ENCODE measurements around the gene GPR155.
"Not testable (repeated sequence)": the region's sequence is repeated elsewhere in the genome, so short reads cannot be mapped to it uniquely, and the experiment has no call there.

GPR155 gene

GRCh38 chr2:174490051-174490450, 3.2 kb upstream of the GPR155 start:
- H3K4me3 ChIP-seq (ENCODE audit: low read depth in 1 of 2, low read length in 2 of 2) = peak overlapping the region in 1 of 2 experiments; percentile 42; a peak in 2 of 4 replicates
- peak overlapping the region; percentile 65 for H3K27ac ChIP-seq (ENCODE audit: low read length)
- H3K4me1 ChIP-seq (ENCODE audit: insufficient read depth, low read length) = peaks cover 75% of the 10 kb centered on the region

GRCh38 chr2:174489520-174489919, 2.7 kb upstream of the GPR155 start:
- not testable (repeated sequence) for H4K20me1 ChIP-seq (ENCODE audit: insufficient read depth, low read length); H3K27me3 ChIP-seq (ENCODE audit: insufficient read depth, low read length, poor library complexity); H3K79me2 ChIP-seq (ENCODE audit: insufficient read depth, low read length); H3K9me3 ChIP-seq (ENCODE audit: insufficient read depth, low read length, severe bottlenecking); H3K36me3 ChIP-seq (ENCODE audit: insufficient read depth, low read length)
- Histone ChIP-seq H3K4me3 (ENCODE audit: low read depth in 1 of 2, low read length in 2 of 2) (peak overlapping the region in 1 of 2 experiments; percentile 42; a peak in 2 of 4 replicates), H3K27ac (ENCODE audit: low read length) (peak overlapping the region; percentile 65), H2AFZ (ENCODE audit: low read depth, low read length) (peak overlapping the region; percentile 50), H3K4me1 (ENCODE audit: insufficient read depth, low read length) (peaks cover 74% of the 10 kb centered on the region), H3K9ac (ENCODE audit: low read depth, low read length) (peak overlapping the region; percentile 38), H3K4me2 (ENCODE audit: insufficient read depth, low read length) (peak overlapping the region; percentile 53)
- ATAC-seq (ENCODE audit: insufficient read depth, low read depth) (peak; percentile 20; the same call in 2 of the 3 replicates), DNase-seq (peak; percentile 71)

More at GRCh38 chr2:174490051-174490450, 3.2 kb upstream of the GPR155 start:
- H3K4me2 ChIP-seq (ENCODE audit: insufficient read depth, low read length) = peak overlapping the region; percentile 53
- no peaks in the 10 kb centered on the region for H4K20me1 ChIP-seq (ENCODE audit: insufficient read depth, low read length)
- TF ChIP-seq CTCF (IDR thresholded peaks at IDR 0.05; ENCODE audit: borderline replicate concordance, extremely low read depth, low read length, poor library complexity, severe bottlenecking) (no peak), EZH2 (IDR thresholded peaks at IDR 0.05; ENCODE audit: borderline replicate concordance, low read depth, low read length, severe bottlenecking) (no peak)
- H3K79me2 ChIP-seq (ENCODE audit: insufficient read depth, low read length) = no peaks in the 10 kb centered on the region
- peak overlapping the region; percentile 50 for H2AFZ ChIP-seq (ENCODE audit: low read depth, low read length)
- peak overlapping the region; percentile 38 for H3K9ac ChIP-seq (ENCODE audit: low read depth, low read length)
- no peaks in the 10 kb centered on the region for H3K9me3 ChIP-seq (ENCODE audit: insufficient read depth, low read length, severe bottlenecking)
- ATAC-seq (ENCODE audit: insufficient read depth, low read depth) (0 out of 3 replicates have a peak, but pooled peaks have one; percentile 10), DNase-seq (peak; percentile 17)
- no peaks in the 10 kb centered on the region for H3K36me3 ChIP-seq (ENCODE audit: insufficient read depth, low read length)
- H3K27me3 ChIP-seq (ENCODE audit: insufficient read depth, low read length, poor library complexity) = no peaks in the 10 kb centered on the region

GRCh38 chr2:174487820-174488162, 962 bp upstream of the GPR155 start:
- Histone ChIP-seq H3K4me3 (ENCODE audit: low read depth in 1 of 2, low read length in 2 of 2) (peak overlapping the region in 1 of 2 experiments; percentile 68; a peak in 3 of 4 replicates), H3K27me3 (ENCODE audit: insufficient read depth, low read length, poor library complexity) (no peaks in the 10 kb centered on the region), H3K36me3 (ENCODE audit: insufficient read depth, low read length) (no peaks in the 10 kb centered on the region), H3K4me2 (ENCODE audit: insufficient read depth, low read length) (peak overlapping the region; percentile 81), H3K9me3 (ENCODE audit: insufficient read depth, low read length, severe bottlenecking) (no peaks in the 10 kb centered on the region), H2AFZ (ENCODE audit: low read depth, low read length) (peak overlapping the region; percentile 49), H4K20me1 (ENCODE audit: insufficient read depth, low read length) (no peaks in the 10 kb centered on the region), H3K9ac (ENCODE audit: low read depth, low read length) (no peak overlapping the region), H3K79me2 (ENCODE audit: insufficient read depth, low read length) (no peaks in the 10 kb centered on the region), H3K4me1 (ENCODE audit: insufficient read depth, low read length) (peaks cover 57% of the 10 kb centered on the region), H3K27ac (ENCODE audit: low read length) (peak overlapping the region; percentile 93)
- no peak for TF ChIP-seq CTCF (IDR thresholded peaks at IDR 0.05; ENCODE audit: borderline replicate concordance, extremely low read depth, low read length, poor library complexity, severe bottlenecking)
- no peak for TF ChIP-seq EZH2 (IDR thresholded peaks at IDR 0.05; ENCODE audit: borderline replicate concordance, low read depth, low read length, severe bottlenecking)
- DNase-seq (no peak), ATAC-seq (ENCODE audit: insufficient read depth, low read depth) (no peak)

- Histone ChIP-seq H3K9ac (ENCODE audit: low read depth, low read length) (peak overlapping the region; percentile 61), H3K36me3 (ENCODE audit: insufficient read depth, low read length) (no peaks in the 10 kb centered on the region), H4K20me1 (ENCODE audit: insufficient read depth, low read length) (no peaks in the 10 kb centered on the region), H3K4me1 (ENCODE audit: insufficient read depth, low read length) (peaks cover 54% of the 10 kb centered on the region), H3K9me3 (ENCODE audit: insufficient read depth, low read length, severe bottlenecking) (no peaks in the 10 kb centered on the region), H3K27me3 (ENCODE audit: insufficient read depth, low read length, poor library complexity) (no peaks in the 10 kb centered on the region), H3K4me3 (ENCODE audit: low read depth in 1 of 2, low read length in 2 of 2) (peak overlapping the region; percentile 46 to 93), H2AFZ (ENCODE audit: low read depth, low read length) (peak overlapping the region; percentile 74), H3K27ac (ENCODE audit: low read length) (peak overlapping the region; percentile 93), H3K79me2 (ENCODE audit: insufficient read depth, low read length) (no peaks in the 10 kb centered on the region), H3K4me2 (ENCODE audit: insufficient read depth, low read length) (peak overlapping the region; percentile 96)
- ATAC-seq (ENCODE audit: insufficient read depth, low read depth) (peak; percentile 86), DNase-seq (peak; percentile 100)
- TF ChIP-seq CTCF (IDR thresholded peaks at IDR 0.05; ENCODE audit: borderline replicate concordance, extremely low read depth, low read length, poor library complexity, severe bottlenecking) (no peak), EZH2 (IDR thresholded peaks at IDR 0.05; ENCODE audit: borderline replicate concordance, low read depth, low read length, severe bottlenecking) (no peak)
These were observed 435 bp upstream of the GPR155 start for GRCh38 chr2:174487108-174487819.

Data from DND-41 (cell line).